ENCODE data around the gene CAP2.

- TF ChIP-seq, protein P1, sequence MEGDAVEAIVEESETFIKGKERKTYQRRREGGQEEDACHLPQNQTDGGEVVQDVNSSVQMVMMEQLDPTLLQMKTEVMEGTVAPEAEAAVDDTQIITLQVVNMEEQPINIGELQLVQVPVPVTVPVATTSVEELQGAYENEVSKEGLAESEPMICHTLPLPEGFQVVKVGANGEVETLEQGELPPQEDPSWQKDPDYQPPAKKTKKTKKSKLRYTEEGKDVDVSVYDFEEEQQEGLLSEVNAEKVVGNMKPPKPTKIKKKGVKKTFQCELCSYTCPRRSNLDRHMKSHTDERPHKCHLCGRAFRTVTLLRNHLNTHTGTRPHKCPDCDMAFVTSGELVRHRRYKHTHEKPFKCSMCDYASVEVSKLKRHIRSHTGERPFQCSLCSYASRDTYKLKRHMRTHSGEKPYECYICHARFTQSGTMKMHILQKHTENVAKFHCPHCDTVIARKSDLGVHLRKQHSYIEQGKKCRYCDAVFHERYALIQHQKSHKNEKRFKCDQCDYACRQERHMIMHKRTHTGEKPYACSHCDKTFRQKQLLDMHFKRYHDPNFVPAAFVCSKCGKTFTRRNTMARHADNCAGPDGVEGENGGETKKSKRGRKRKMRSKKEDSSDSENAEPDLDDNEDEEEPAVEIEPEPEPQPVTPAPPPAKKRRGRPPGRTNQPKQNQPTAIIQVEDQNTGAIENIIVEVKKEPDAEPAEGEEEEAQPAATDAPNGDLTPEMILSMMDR (IDR thresholded peaks at IDR 0.05 in 4 of 5, conservative IDR thresholded peaks at IDR 0.05 in 1 of 5) = no peak
- TF ChIP-seq POLR2A (IDR thresholded peaks at IDR 0.05) = no peak
These were observed 28.0 kb downstream of the CAP2 start for GRCh38 chr6:17421406-17421805.

Measured in gastrocnemius medialis (tissue), 4 donors.